ENCODE measurements around the gene C1QTNF7.

Gene C1QTNF7

GRCh38 chr4:15459706-15460105 lies 31.9 kb downstream of the C1QTNF7 start:
- no peak for DNase-seq

DNA sequence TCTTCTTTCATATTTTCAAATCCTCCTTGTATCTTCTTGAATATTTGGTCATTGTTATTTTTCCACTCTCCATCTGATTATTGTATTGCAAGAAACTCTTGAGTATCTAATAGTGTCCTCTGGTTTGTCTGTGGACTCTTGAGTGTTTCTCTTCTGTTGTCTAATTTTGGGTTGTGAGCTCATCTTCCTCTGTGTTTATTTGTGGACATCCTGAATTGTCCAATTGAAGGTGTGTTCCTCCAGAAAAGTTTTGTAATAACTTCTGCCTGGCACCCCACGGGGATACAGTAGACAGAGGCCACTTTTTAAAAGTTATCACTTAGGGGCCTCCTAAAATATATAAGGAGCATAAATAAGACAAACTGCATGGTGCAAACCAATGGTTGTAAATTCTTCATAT lies 38.8 kb downstream of the C1QTNF7 start:
- DNase-seq: no peak

DNA sequence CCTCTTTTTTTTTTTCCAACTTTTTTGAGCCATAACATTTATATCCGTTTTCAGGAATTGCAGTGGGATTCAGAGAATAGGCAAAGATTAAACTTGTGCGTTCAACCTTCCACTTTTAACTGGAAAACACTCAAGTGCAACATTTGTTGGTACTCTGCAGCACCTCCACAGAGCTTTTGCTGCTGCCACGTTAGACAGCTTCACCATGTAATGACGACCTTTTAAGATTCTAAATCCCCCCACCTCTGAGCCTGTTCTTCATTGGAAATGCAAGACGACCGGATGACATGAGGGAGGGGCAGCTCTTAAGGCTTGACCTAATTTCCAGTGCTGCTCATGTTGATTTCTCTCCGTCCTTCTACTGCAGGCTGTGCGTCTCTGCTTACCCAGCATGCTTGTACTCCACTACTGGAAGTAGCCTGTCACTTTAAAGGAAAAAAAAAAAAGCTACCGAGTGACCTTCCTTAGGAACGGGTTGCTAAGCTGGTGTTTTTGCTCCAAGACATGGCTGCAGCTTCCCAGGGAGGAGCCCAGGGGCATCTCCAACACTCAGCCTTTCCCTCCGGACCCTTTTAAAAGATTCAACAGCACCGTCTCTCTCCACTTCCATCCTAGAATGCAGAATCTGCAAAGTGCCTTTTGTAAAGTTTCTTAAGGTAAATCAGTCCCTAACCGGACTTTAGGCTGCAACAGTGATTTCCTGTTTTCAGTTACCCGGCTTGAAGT lies 41.7 kb downstream of the C1QTNF7 start, which contains the start of gene CC2D2A:
Gene CC2D2A (plus strand): TSS at position 481 of the 726 bp plus-strand sequence. CDS start 6,051 bp downstream, outside the sequence.
- no peak for DNase-seq

GRCh38 chr4:15470128-15470475 lies 42.3 kb downstream of the C1QTNF7 start:
- DNase-seq: no peak

DNA sequence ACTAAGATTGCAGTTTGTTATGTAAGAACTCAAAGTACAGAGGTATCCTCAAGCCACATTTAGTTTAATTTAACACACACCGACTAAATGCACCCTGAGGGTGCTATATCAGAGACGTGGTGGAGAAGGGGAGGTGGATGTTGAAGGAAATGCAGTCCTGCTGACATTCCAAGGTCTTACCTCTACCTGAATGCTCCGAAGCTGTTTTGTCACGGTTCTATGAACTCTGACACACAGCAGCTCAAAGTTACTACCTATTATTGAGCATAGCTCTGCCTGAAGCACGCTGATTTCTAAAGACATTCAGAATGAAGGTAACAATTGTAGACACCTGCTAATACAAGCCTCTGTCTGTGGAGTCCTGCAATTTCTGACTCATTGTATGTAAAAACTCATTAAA lies 48.6 kb downstream of the C1QTNF7 start:
- no peak for DNase-seq

DNA sequence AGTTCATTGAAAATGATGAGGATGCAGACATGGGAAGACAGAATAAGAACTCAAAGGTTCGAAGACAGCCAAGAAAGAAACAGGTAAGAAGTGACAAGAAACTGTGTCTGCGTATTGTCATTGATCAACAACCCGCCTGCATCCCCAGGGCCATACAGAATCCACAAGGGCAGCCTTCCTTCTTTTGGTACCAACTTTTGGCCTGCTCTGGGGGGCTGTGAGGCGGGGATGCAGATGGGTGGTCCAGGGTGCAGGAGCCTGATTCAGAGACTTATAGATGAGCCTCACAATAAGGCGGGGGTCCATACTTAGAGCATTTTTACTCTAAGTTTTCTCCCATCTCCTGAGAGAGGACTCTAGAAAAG lies 50.9 kb downstream of the C1QTNF7 start:
- no peak for DNase-seq

- peak; percentile 58 for DNase-seq
These were observed 51.5 kb downstream of the C1QTNF7 start for GRCh38 chr4:15479089-15479912.

DNA sequence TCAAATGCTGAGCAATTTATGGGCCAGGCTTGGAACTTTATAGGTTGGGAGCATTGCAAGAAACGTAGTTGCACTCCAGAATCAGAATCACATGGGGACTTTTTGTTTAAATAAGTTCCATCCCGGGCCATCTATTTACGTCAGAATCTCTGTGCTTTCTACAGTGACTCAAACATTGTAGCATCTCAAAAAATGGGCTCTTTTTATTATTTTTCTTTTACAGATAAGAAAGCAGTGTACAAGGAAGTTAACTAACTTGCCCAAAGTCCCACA lies 52.0 kb downstream of the C1QTNF7 start:
- DNase-seq: no peak

DNA sequence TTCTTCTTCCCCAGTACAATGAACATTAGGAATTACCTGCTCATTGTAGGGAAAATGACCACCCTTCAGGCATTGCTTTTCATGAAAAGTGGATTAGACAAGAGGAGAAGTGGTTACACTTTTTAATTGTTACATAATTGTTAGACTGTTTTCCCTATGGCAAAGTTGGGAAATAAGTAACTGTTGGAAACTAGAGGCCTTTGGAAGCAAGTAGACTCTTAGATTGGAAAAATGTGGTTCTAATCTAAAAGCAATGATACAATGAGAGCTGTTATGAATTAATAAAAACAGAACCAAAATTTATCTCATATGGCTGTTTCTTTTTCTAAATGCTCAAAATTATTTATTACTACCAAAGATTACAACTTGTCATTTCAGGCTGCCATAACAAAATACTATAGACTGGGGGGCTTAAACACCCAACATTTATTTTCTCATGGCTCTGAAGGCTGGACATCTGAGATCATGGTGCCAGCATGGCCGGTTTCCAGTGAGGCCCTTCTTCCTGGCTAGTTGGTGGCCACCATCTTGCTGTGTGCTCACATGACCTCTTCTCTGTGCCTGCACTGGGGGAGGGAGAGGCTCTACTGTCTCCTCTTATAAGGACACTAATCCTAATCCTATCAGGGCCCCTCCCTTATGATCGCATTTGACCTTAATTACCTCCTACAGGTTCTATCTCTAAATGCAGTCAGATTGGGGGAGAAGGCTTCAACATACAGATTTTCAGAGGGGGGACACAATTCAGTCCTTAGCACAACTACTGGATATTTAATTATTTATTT lies 54.3 kb downstream of the C1QTNF7 start:
- no peak for DNase-seq

DNA sequence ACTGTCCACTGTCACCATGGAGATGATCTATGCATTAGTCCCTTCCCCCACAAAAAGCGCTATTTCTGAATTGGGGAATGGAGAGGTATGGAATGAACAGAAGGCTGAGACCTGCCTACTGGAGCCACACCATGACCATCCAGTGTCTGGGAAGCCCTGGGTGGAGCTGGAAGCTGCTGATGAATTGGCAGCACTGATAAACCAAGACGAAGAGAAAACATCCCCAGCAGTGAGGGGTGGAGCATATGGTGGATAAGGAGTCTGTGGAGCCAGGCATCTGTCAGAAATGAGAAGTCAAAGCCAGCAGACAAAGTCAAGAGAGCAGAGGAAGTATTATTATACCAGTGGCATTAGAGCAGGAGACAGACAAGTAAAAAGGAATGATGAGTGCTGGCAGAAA lies 55.0 kb downstream of the C1QTNF7 start:
- no peak for DNase-seq

DNA sequence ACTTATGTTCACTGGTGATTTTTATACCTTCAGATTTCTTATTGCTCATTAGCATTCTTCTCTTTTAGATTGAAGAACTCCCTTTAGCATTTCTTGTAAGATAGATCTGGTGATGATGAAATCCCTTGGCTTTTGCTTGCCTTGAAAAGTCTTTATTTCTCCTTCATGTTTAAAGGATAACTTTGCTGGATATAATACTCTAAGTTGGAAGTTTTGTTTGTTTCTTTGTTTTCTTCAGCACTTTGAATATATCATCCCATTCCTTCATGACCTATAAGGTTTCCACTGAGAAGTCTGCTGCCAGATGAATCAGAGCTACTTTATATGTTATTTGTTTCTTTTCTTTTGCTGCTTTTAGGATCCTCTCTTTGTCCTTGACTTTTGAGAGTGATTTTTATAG lies 60.3 kb downstream of the C1QTNF7 start:
- no peak for DNase-seq

DNA sequence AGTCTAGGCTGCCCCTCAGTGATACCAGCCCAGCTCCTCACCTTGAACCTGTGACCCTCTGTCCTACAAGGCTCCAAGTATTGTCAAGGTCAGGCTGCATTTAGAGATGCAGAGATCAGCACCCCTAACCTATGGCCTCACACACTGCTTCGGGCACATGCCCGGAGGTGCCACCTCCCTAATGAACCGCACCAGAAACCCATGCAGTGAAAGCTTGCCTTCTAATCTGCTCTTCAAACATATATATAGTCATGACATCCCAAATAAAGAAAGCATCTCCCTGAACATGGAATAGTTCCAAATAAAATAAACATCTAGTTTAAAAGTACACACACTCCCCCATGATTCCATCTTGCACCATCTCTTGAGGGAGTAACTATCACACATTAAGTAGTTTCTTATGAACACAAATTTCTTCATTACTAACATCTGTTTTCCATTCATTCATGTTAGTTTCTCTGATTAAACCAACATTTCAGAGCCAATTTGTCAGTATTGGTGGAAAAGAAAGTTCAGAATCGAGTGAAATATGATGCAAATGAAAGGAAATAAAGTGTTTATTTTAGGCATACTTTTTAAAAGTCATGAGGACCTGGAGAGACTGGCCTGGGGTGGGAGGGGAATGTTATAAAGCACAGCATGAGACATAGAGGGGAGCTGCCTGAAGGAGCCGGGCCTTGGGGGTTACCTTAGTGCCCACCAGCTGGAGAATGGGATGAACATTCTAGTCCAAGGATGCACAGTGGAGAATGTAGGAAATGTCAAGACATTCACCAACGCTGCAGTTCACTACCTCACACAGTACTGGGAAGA lies 61.0 kb downstream of the C1QTNF7 start:
- DNase-seq: no peak

- no peak for DNase-seq
These were observed 61.7 kb downstream of the C1QTNF7 start for GRCh38 chr4:15489551-15489950.

DNA sequence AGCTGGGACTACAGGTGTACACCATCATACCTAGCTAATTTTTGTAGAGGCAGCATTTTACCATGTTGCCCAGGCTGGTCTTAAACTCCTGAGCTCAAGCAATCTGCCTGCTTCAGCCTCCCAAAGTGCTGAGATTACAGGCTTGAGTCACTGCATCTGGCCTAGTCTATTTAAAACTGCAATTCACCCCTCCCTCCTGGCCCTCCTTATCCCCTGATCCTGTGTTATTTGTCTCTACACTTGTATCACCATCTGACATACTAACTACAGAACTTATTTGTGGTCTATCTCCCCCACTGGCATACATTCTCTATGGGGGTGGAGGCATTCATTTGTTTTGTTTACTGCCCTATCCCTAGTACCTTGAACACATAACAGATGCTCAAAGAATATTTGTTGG lies 65.6 kb downstream of the C1QTNF7 start:
- DNase-seq: no peak

- DNase-seq: no peak
These were observed 67.8 kb downstream of the C1QTNF7 start for GRCh38 chr4:15495621-15496020.

Data from NCI-H226 (cell line).